ENCODE results near the gene CHST14.

- no peak for TF ChIP-seq POLR2AphosphoS5 (IDR thresholded peaks at IDR 0.05)
- TF ChIP-seq CTCF (IDR thresholded peaks at IDR 0.05), result no peak
- TF ChIP-seq POLR2A (IDR thresholded peaks at IDR 0.05), result no peak
- no peak for TF ChIP-seq EP300 (IDR thresholded peaks at IDR 0.05; ENCODE audit: low read depth)
These were observed 42.6 kb upstream of the CHST14 start for GRCh38 chr15:40428185-40428584.

Measured in transverse colon (tissue), 4 donors.